Astrocyte of the hippocampus (primary cell): Measurements from ENCODE around the gene PTPRK.
"Not testable (repeated sequence)": the region's sequence is repeated elsewhere in the genome, so short reads cannot be mapped to it uniquely, and the experiment has no call there.

Experiments
- DNase-seq: peaks from one replicate; pipeline ENCODE4 v3.0.0; 2011; ENCODE audit warnings: low read depth, low spot score

PTPRK gene

GRCh38 chr6:128491610-128492206 lies 28.7 kb downstream of the PTPRK start:
- DNase-seq, result peak; percentile 88

- peak; percentile 84 for DNase-seq
These were observed 29.3 kb downstream of the PTPRK start for GRCh38 chr6:128491100-128491581.

- DNase-seq, result peak; percentile 85
These were observed 32.7 kb downstream of the PTPRK start for GRCh38 chr6:128487746-128488145.

GRCh38 chr6:128487055-128487454 lies 33.3 kb downstream of the PTPRK start:
- no peak for DNase-seq

GRCh38 chr6:128486580-128486979 lies 33.8 kb downstream of the PTPRK start:
- DNase-seq, result not testable (repeated sequence)

GRCh38 chr6:128483472-128484135 lies 36.8 kb downstream of the PTPRK start:
- no peak for DNase-seq

GRCh38 chr6:128482642-128483041 lies 37.8 kb downstream of the PTPRK start:
- no peak for DNase-seq

GRCh38 chr6:128479991-128480390 lies 40.4 kb downstream of the PTPRK start:
- no peak for DNase-seq

- DNase-seq, result no peak
These were observed 41.2 kb downstream of the PTPRK start for GRCh38 chr6:128479048-128479666.

- DNase-seq, result no peak
These were observed 42.0 kb downstream of the PTPRK start for GRCh38 chr6:128478230-128479047.

GRCh38 chr6:128474933-128475332 lies 45.5 kb downstream of the PTPRK start:
- DNase-seq, result no peak

- no peak for DNase-seq
These were observed 45.9 kb downstream of the PTPRK start for GRCh38 chr6:128474481-128474880.

- DNase-seq, result no peak
These were observed 48.5 kb downstream of the PTPRK start for GRCh38 chr6:128471907-128472306.

GRCh38 chr6:128465368-128466343 lies 54.7 kb downstream of the PTPRK start:
- no peak for DNase-seq

- no peak for DNase-seq
These were observed 55.6 kb downstream of the PTPRK start for GRCh38 chr6:128464790-128465189.

- DNase-seq, result peak; percentile 21
These were observed 56.5 kb downstream of the PTPRK start for GRCh38 chr6:128463942-128464341.

GRCh38 chr6:128461501-128461900 lies 58.9 kb downstream of the PTPRK start:
- no peak for DNase-seq

GRCh38 chr6:128456510-128457230 lies 63.7 kb downstream of the PTPRK start:
- DNase-seq, result no peak

GRCh38 chr6:128455959-128456358 lies 64.4 kb downstream of the PTPRK start:
- no peak for DNase-seq

GRCh38 chr6:128452713-128453112 lies 67.7 kb downstream of the PTPRK start:
- DNase-seq, result no peak
